Spinal cord (tissue), 10 donors: ENCODE data around the gene ST7. TPM values are rescaled to one million over a fixed set of nuclear protein-coding genes. Genes with fewer than 3 reads are reported as not detected.

ENCODE experiments used
- DNase-seq, 6 donors: peaks; one replicate each; pipeline versions ENCODE4 v3.0.0 to v3.0.0-alpha.2; 2013 to 2015; ENCODE audit warnings: low spot score in 6 of 6, low read depth in 4 of 6
- H3K27ac ChIP-seq: one replicate; pipeline ENCODE4 v1.5.1; 2013; ENCODE audit warnings: low read depth, low read length, control low read depth
- H3K27me3 ChIP-seq: one replicate; pipeline ENCODE4 v1.6.1; 2013; ENCODE audit warnings: low read length; ENCODE audit not compliant: control insufficient read depth, insufficient read depth
- H3K36me3 ChIP-seq: one replicate; pipeline ENCODE4 v1.6.1; 2013; ENCODE audit warnings: low read length; ENCODE audit not compliant: control insufficient read depth, insufficient read depth
- H3K4me1 ChIP-seq: one replicate; pipeline ENCODE4 v1.6.1; 2013; ENCODE audit warnings: low read length; ENCODE audit not compliant: control insufficient read depth, insufficient read depth
- H3K4me3 ChIP-seq: one replicate; pipeline ENCODE4 v1.5.1; 2013; ENCODE audit warnings: low read depth, low read length, control low read depth
- H3K9me3 ChIP-seq: one replicate; pipeline ENCODE4 v1.6.1; 2013; ENCODE audit warnings: low read length; ENCODE audit not compliant: control insufficient read depth, insufficient read depth
- WGBS: methylation state at CpG from one replicate; pipeline ENCODE4 v1.1.5; 2013; ENCODE audit warnings: missing lambda C conversion rate; ENCODE audit not compliant: insufficient coverage; 5-methylcytosine and 5-hydroxymethylcytosine counted together
- polyA plus RNA-seq, 2 donors: library from polyadenylated mRNA; unstranded; fragments of 120-200 nt; gene quantifications; one replicate each; pipeline ENCODE4 v1.2.1, GENCODE V29; 2013; ENCODE audit not compliant: insufficient read length in 2 of 2
- total RNA-seq, 2 donors: library from RNA; depleted of rRNA in 1 of 2; stranded (reverse); fragments of 120-200 nt in 1 of 2; fragments of >200 nt in 1 of 2; gene quantifications; one replicate each; pipeline versions ENCODE4 v1.2.3 to v1.2.4, GENCODE V29; 2013 to 2014
- donor health status: healthy.

ST7 gene
- total and polyA plus RNA-seq, 4 donors = 27.0 to 35.7 (median 31.8) TPM

GRCh38 chr7:117065571-117066150, 112.4 kb downstream of the ST7 start:
- Histone ChIP-seq H3K36me3 (no peaks in the 10 kb centered on the region), H3K27me3 (no peaks in the 10 kb centered on the region), H3K4me1 (peaks cover 6% of the 10 kb centered on the region), H3K27ac (no peak overlapping the region), H3K9me3 (no peaks in the 10 kb centered on the region), H3K4me3 (no peak overlapping the region)
- DNase-seq = no peak
- WGBS = 85% methylated on average over 2 of the region's 3 CpGs

GRCh38 chr7:117066668-117067067, 113.4 kb downstream of the ST7 start:
- WGBS = no CpG with 5 or more reads among the region's 3 CpGs

GRCh38 chr7:117067340-117067739, 114.0 kb downstream of the ST7 start:
- Histone ChIP-seq H3K27me3 (no peaks in the 10 kb centered on the region), H3K9me3 (no peaks in the 10 kb centered on the region), H3K36me3 (no peaks in the 10 kb centered on the region), H3K4me1 (peaks cover 6% of the 10 kb centered on the region), H3K4me3 (no peak overlapping the region), H3K27ac (no peak overlapping the region)
- no peak for DNase-seq
- no CpG with 5 or more reads among the region's 1 CpG for WGBS

More at GRCh38 chr7:117066668-117067067, 113.4 kb downstream of the ST7 start:
- no peak overlapping the region for H3K4me3 ChIP-seq
- no peaks in the 10 kb centered on the region for H3K36me3 ChIP-seq
- no peaks in the 10 kb centered on the region for H3K27me3 ChIP-seq
- H3K27ac ChIP-seq = no peak overlapping the region
- DNase-seq = no peak
- no peaks in the 10 kb centered on the region for H3K9me3 ChIP-seq
- H3K4me1 ChIP-seq = peaks cover 6% of the 10 kb centered on the region

GRCh38 chr7:117068511-117069145, 115.3 kb downstream of the ST7 start:
- Histone ChIP-seq H3K36me3 (no peaks in the 10 kb centered on the region), H3K4me1 (peaks cover 10% of the 10 kb centered on the region), H3K27ac (no peak overlapping the region), H3K9me3 (no peaks in the 10 kb centered on the region), H3K4me3 (no peak overlapping the region), H3K27me3 (no peaks in the 10 kb centered on the region)
- DNase-seq = peak; percentile 10 to 91 (median 32)
- 26% methylated on average over 2 of the region's 5 CpGs for WGBS

- Histone ChIP-seq H3K27ac (no peak overlapping the region), H3K4me3 (no peak overlapping the region), H3K4me1 (peaks cover 10% of the 10 kb centered on the region), H3K36me3 (no peaks in the 10 kb centered on the region), H3K27me3 (no peaks in the 10 kb centered on the region), H3K9me3 (no peaks in the 10 kb centered on the region)
- no CpG with 5 or more reads among the region's 1 CpG for WGBS
- no peak for DNase-seq
These were observed 116.1 kb downstream of the ST7 start for GRCh38 chr7:117069379-117069778.

- Histone ChIP-seq H3K4me3 (no peak overlapping the region), H3K36me3 (no peaks in the 10 kb centered on the region), H3K4me1 (peaks cover 12% of the 10 kb centered on the region), H3K9me3 (no peaks in the 10 kb centered on the region), H3K27ac (no peak overlapping the region), H3K27me3 (no peaks in the 10 kb centered on the region)
- 100% methylated on average over 1 of the region's 3 CpGs for WGBS
- no peak for DNase-seq
These were observed 118.2 kb downstream of the ST7 start for GRCh38 chr7:117071551-117071950.

GRCh38 chr7:117072620-117073118, 119.4 kb downstream of the ST7 start:
- H3K27ac ChIP-seq = peak overlapping the region; percentile 31
- H3K27me3 ChIP-seq = no peaks in the 10 kb centered on the region
- peak; percentile 61 to 95 (median 81) for DNase-seq
- peaks cover 15% of the 10 kb centered on the region for H3K4me1 ChIP-seq
- H3K4me3 ChIP-seq = no peak overlapping the region
- H3K36me3 ChIP-seq = no peaks in the 10 kb centered on the region
- 14% methylated on average over 5 of the region's 7 CpGs for WGBS
- H3K9me3 ChIP-seq = no peaks in the 10 kb centered on the region

- no peaks in the 10 kb centered on the region for H3K27me3 ChIP-seq
- H3K9me3 ChIP-seq = no peaks in the 10 kb centered on the region
- peaks cover 12% of the 10 kb centered on the region for H3K4me1 ChIP-seq
- H3K4me3 ChIP-seq = no peak overlapping the region
- peak in 1 of 6 donors; percentile 62 for DNase-seq
- no peaks in the 10 kb centered on the region for H3K36me3 ChIP-seq
- no CpG with 5 or more reads among the region's 4 CpGs for WGBS
- H3K27ac ChIP-seq = no peak overlapping the region
These were observed 121.1 kb downstream of the ST7 start for GRCh38 chr7:117074378-117074777.

GRCh38 chr7:117075934-117076333, 122.6 kb downstream of the ST7 start:
- Histone ChIP-seq H3K36me3 (no peaks in the 10 kb centered on the region), H3K4me1 (peaks cover 9% of the 10 kb centered on the region), H3K27ac (no peak overlapping the region), H3K27me3 (no peaks in the 10 kb centered on the region), H3K9me3 (no peaks in the 10 kb centered on the region), H3K4me3 (no peak overlapping the region)
- no peak for DNase-seq
- no CpG with 5 or more reads among the region's 2 CpGs for WGBS

GRCh38 chr7:117076426-117076943, 123.2 kb downstream of the ST7 start:
- no peak overlapping the region for H3K4me3 ChIP-seq
- H3K27me3 ChIP-seq = no peaks in the 10 kb centered on the region
- no peak overlapping the region for H3K27ac ChIP-seq
- DNase-seq = no peak
- no peaks in the 10 kb centered on the region for H3K9me3 ChIP-seq
- no peaks in the 10 kb centered on the region for H3K36me3 ChIP-seq
- H3K4me1 ChIP-seq = peaks cover 9% of the 10 kb centered on the region
- WGBS = 76% methylated on average over 7 of the region's 7 CpGs
